Kidney (tissue), 14 donors: ENCODE data around the gene OR2G3. TPM values are rescaled to one million over a fixed set of nuclear protein-coding genes. Genes with fewer than 3 reads are reported as not detected.

Source experiments
- DNase-seq, 5 donors: peaks; one replicate each; pipeline ENCODE4 v3.0.0-alpha.2; 2013 to 2020
- FAIRE-seq: peaks from 2 replicates; lab custom pipeline; 2012; peaks lifted over from hg19 to GRCh38; lab: Jason Lieb, UNC
- H3K27ac ChIP-seq, 2 donors: one replicate each; pipeline ENCODE4 v1.7.0; 2013; ENCODE audit warnings: low read depth in 2 of 2, low read length in 2 of 2, inconsistent platforms in 1 of 2
- H3K27me3 ChIP-seq: one replicate; pipeline ENCODE4 v1.7.1; 2013; ENCODE audit warnings: low read length, inconsistent platforms; ENCODE audit not compliant: control insufficient read depth, insufficient read depth
- H3K36me3 ChIP-seq, 3 donors: one replicate each; pipeline versions ENCODE4 v1.7.0 to v1.7.1; 2013; ENCODE audit warnings: low read length in 3 of 3, control low read depth in 1 of 3, inconsistent platforms in 1 of 3; ENCODE audit not compliant: insufficient read depth in 3 of 3, control insufficient read depth in 2 of 3
- H3K4me1 ChIP-seq, 3 donors: one replicate each; pipeline versions ENCODE4 v1.7.0 to v1.7.1; 2013; ENCODE audit warnings: low read length in 3 of 3, inconsistent platforms in 1 of 3, low read depth in 1 of 3; ENCODE audit not compliant: control insufficient read depth in 2 of 3, insufficient read depth in 2 of 3
- H3K4me3 ChIP-seq, 3 donors: one replicate each; pipeline versions ENCODE4 v1.7.0 to v1.8.1; 2013; ENCODE audit warnings: low read length in 3 of 3, control low read depth in 1 of 3, inconsistent platforms in 1 of 3
- H3K9ac ChIP-seq, 3 donors: one replicate each; pipeline versions ENCODE4 v1.7.0 to v1.7.1; 2013; ENCODE audit warnings: low read length in 3 of 3, control low read depth in 1 of 3, inconsistent platforms in 1 of 3
- H3K9me3 ChIP-seq, 3 donors: one replicate each; pipeline versions ENCODE4 v1.7.0 to v1.7.1; 2013; ENCODE audit warnings: low read length in 3 of 3, control low read depth in 1 of 3, inconsistent platforms in 1 of 3; ENCODE audit not compliant: control insufficient read depth in 2 of 3, insufficient read depth in 1 of 3
- CTCF ChIP-seq: IDR thresholded peaks from 3 replicates; pipeline ENCODE4 v1.5.1; 2012; ENCODE audit warnings: mild to moderate bottlenecking, moderate library complexity, borderline replicate concordance; ENCODE audit not compliant: insufficient read depth; ENCODE audit errors: extremely low read depth
- intact Hi-C: fragments of 100-400 bp; cut with DNase I; formaldehyde crosslinking; loops from one replicate; pipeline ENCODE4 v1.11.1; 2022
- polyA plus RNA-seq: library from polyadenylated mRNA; stranded (reverse); fragments of 350-450 nt; fragmentation: Illumina TruSeq; extraction: RNeasy Lipid Tissue Mini Kit (QIAGEN cat#74804); gene quantifications from one replicate; pipeline ENCODE4 v1.2.3, GENCODE V29; 2014; ENCODE audit warnings: low read depth, low replicate concordance; ENCODE audit not compliant: insufficient read depth
- total RNA-seq: library from RNA; stranded (reverse); fragmentation: NEBNext Ultra II Directional; extraction: Animal tissue kit (Norgen Biotek cat#: 25700); gene quantifications from one replicate; pipeline ENCODE4 v1.2.1, GENCODE V29; 2021
- donor health status: control.
- donor health status: control.
- donor health status: control.
- donor health status: control.
- donor health status: control.
- donor health status: DM: yes; HTN: yes; CAD: no.
- donor health status: Normal renal cell carcinoma (clear cell type).

The OR2G3 gene
- total and polyA plus RNA-seq, 2 donors from 2014 or later, result not detected

GRCh38 chr1:247578946-247579460 lies 26.4 kb upstream of the OR2G3 start:
- no peak overlapping the region for H3K9ac ChIP-seq
- DNase-seq, result no peak
- intact Hi-C loops, result no loop called here
- no peak for TF ChIP-seq CTCF
- no peak overlapping the region for H3K4me3 ChIP-seq
- H3K9me3 ChIP-seq, result no peaks in the 10 kb centered on the region
- H3K27ac ChIP-seq, result no peak overlapping the region
- no peaks in the 10 kb centered on the region for H3K27me3 ChIP-seq
- no peak for FAIRE-seq
- H3K36me3 ChIP-seq, result no peaks in the 10 kb centered on the region
- H3K4me1 ChIP-seq, result no peaks in the 10 kb centered on the region

DNA sequence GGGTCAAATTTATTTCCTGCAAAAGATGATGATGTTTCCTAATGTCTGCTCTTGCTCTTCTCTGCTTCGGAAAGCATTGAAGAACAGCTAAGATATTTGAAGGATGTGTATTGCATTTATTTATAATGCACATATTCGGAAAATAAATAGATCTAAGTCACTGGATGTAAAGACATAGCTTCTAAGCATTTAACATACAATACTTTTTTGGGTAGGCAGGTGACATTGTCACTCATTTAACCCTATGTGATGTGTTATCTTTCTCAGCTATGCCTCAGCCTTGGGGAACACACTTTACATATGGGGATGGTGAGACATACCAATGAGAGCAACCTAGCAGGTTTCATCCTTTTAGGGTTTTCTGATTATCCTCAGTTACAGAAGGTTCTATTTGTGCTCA lies 17.3 kb upstream of the OR2G3 start, which contains the start of gene OR2G2:
Gene OR2G2, plus strand, starts transcription at position 301 of the 400 bp plus-strand sequence. Its CDS starts 0 bp downstream, at position 301.
- no peak for TF ChIP-seq CTCF
- Histone ChIP-seq H3K9ac (no peak within 1 kb of the TSS), H3K4me3 (no peak within 1 kb of the TSS), H3K9me3 (no peaks in the 10 kb centered on the region), H3K27me3 (no peaks in the 10 kb centered on the region), H3K4me1 (no peaks in the 10 kb centered on the region), H3K27ac (no peak within 1 kb of the TSS), H3K36me3 (no peaks in the 10 kb centered on the region)
- FAIRE-seq (no peak), DNase-seq (no peak)
- intact Hi-C loops, result no loop called here

DNA sequence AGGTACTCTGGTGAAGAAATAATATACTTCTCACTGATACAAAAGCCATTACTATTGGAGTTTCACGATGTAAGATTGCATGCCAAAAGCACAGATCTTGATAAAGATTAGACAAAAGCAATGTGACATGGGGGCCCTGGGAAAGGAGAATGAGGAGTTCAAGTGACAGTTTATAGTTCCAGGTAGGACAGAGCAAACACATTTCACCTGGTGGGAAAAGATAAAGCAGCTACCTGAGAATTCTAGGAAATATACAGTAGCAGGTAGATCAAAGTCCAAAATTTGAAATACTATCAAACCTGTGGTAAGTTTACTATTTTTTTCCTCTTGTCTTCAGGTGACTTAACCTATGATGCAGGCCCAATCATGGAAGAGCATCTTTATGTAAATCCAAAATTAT lies 8.0 kb downstream of the OR2G3 start:
- Histone ChIP-seq H3K9ac (no peak overlapping the region), H3K4me3 (no peak overlapping the region), H3K9me3 (peaks cover 0 to 5% (median 0%) of the 10 kb centered on the region in 3 donors), H3K27me3 (no peaks in the 10 kb centered on the region), H3K36me3 (no peaks in the 10 kb centered on the region), H3K27ac (no peak overlapping the region), H3K4me1 (no peaks in the 10 kb centered on the region)
- intact Hi-C loops, result no loop called here
- DNase-seq (no peak), FAIRE-seq (no peak)
- TF ChIP-seq CTCF, result no peak

DNA sequence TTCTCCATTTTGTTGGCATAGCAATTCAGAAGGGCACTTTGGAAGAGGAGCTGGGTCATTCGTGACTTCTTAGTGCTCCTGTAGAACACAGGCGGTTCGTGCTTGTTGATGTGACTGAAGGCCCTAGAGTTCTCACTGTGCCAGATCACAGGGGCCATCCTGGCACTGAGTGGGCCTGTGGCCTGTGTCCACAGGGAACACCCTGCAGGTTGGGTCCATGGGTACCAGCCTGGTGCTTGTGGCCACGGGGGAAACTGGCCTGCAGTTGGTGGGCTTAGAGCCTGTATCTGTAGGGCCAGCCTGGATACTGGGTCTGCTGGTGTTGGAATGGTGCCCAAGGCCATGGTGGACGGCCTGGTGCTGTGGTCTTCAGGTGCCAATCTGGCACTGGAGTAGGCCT lies 9.2 kb downstream of the OR2G3 start:
- no peak for TF ChIP-seq CTCF
- H3K4me3 ChIP-seq, result no peak overlapping the region
- H3K9ac ChIP-seq, result no peak overlapping the region
- no peaks in the 10 kb centered on the region for H3K27me3 ChIP-seq
- intact Hi-C loops, result no loop called here
- no peak overlapping the region for H3K27ac ChIP-seq
- DNase-seq (no peak), FAIRE-seq (no peak)
- no peaks in the 10 kb centered on the region for H3K36me3 ChIP-seq
- no peaks in the 10 kb centered on the region for H3K4me1 ChIP-seq
- no peaks in the 10 kb centered on the region for H3K9me3 ChIP-seq
